ENCODE data around the gene DDX24.

DDX24 gene

DNA sequence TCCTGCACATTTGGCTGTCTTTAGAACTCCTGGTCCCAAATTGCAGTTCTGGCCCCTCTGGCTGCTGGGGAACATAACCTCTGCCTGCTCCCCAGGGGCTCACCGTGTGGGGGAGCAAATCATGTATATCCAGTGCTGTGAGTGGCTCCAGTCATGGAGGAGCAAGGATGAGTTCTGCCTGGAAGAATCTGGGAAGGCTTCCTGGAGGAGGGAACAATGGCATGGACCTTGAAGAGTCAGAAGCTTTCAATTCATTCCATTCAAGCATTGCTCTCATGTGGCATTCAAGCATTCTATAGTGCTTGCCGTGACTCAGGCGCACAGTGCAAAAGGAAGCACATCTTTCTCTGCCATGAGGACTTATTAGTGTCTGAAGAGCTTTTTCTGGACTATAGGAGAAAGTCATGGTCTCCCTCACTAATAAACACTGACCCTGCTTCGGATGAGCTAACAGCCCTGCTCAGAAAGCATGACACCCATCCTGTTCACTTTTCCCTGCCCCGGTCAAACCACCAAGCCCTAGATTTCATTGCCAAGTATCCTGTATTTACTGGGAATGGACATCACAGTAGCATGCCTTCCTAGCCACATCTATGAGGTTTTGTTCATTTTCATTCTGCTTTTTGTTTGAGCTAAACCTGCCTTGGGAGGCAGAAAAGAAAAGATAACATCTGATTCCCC lies 33.0 kb upstream of the DDX24 start:
- no peak for DNase-seq (ENCODE audit: low spot score)

DNA sequence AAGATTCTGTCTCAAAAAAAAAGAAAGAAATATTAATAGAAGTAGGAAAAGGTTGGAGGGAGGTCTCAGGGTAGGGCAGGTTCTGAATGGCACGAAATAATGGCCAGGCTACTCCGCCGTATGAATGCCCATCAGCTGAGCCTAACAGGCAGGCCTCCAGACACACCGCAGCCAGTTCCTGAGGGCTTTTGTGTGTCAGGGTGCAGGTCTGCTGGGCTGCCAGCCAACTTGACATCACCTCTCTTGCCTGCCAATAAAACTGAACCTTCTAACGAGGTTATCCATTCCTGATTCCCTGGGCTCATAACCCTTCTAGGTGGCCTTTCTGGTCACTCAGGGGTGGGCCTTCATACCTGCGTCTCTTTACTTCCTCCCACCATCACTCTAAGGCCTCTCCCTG lies 32.5 kb upstream of the DDX24 start:
- no peak for DNase-seq (ENCODE audit: low spot score)

DNA sequence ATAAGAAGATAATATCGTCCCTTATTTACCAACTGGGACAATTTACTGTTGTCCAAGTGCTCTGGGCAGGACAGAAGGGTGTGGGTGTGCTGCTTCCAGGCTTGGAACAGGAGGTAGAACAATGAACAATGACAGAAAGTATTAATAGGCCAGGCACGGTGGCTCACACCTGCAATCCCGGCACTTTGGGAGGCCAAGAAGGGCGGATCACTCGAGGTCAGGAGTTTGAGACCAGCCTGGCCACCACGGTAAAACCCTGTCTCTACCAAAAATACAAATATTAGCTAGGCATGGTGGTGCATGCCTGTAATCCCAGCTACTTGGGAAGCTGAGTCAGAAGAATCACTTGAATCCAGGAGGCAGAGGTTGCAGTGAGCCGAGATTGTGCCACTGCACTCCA lies 32.1 kb upstream of the DDX24 start:
- no peak for DNase-seq (ENCODE audit: low spot score)

DNA sequence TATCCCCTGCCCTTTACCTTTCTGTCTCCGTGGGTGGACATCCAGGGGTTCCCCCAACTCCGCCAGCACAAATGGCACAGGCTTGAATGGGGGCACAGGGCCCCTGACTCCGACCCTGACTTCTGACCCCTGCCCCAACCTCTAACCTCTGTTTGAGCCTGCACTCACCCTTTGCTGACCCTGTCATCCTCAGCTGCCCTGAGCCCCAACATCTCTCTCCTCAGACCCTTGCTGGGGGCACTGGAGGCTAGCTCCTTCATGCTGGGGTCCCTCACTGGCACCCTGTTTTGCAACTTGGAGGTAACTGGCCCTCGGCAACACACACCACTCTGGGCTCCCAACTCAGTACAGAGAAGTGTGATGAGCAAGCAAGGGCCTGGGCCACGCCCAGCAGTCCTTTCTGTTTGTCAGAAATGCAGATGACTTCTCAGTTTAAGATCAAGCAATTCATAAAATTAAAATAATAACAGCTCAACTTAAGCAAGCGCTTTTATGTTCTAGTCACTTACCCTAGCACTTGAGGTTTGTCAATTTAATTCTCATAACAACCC lies 31.6 kb upstream of the DDX24 start:
- DNase-seq (ENCODE audit: low spot score), result no peak

DNA sequence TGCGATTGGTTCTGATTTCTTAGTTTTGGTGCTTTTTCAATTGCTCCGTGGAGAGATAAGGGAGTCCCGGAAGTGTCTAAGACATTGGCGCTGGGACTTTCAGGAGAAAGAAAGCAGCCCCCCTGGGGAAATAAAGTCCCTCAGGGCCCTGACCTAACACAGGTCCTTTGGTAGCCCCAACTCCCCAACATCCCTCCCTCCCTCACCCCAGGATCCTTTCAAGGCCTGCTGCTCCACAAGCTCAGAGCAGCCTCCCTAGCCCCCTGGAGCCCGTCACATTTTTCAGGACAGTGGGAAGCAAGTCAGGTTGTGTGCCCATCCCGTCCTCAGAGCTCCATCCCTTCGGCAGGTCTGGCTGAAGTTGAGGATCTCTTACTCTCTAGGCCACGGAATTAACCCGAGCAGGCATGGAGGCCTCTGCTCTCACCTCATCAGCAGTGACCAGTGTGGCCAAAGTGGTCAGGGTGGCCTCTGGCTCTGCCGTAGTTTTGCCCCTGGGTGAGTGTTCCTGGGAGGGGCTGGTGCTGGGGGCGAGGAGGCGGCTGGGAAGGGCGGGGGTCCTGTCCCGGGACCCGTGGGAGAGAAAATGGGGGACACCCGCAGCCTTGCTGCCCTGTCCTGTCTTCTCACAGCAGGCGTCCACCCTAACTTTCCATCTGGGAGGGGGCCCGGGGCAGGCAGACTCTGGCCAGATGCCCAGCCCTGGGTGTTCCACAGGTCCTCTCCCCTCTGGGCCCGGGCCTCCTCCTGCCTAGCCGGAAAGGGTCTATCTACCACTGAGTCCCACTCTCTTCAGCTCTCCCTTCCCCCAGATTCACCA lies 30.5 kb upstream of the DDX24 start:
- no peak for DNase-seq (ENCODE audit: low spot score)

DNA sequence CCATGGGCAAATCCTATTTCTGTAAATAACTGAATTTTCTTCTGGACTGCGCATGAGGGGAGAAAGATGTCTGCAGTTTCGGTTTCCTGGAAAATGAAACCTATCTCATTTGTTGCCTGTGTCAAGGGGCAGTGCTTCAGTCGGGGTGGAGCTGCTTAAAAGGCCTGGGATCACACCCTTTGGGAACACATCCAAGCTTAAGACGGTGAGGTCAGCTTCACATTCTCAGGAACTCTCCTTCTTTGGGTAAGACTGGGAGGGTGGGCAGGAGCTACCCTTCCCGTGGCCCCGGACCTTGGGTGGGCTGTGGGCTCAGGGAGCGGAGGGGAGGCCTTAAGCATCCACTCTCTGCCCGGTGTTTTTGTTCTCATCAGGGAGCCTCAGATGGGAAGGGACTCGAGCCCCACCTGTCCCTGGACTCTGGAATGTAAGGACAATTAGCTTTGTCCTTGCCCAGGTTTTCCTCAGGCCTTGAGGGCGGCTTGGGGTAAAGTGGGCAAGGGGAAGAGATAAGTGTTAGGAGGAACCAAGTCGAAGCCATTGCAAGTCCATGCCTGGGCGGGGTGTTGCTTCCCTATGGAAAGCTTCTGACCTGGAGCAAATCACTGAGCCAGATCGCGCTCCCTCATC lies 29.7 kb upstream of the DDX24 start, which contains the start of gene IFI27:
TSS of gene IFI27 (plus strand) at position 185 of the 630 bp plus-strand sequence.
- DNase-seq (ENCODE audit: low spot score), result no peak

DNA sequence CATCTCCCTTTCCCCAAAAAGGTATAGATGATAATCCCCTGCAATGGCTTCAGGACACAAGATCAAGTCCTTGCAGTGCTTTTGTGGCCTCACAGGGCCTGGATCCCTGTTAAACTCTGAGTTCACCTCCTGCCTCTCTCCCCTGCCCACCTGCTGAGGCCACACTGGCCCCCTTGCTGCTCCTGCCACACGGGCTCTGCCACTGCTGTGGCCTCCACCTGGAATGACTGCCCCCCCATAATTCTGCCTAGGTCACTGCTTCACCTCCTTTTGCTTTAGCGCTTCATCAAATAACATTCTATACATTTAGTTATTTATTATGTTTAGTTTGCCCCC lies 28.9 kb upstream of the DDX24 start:
- no peak for DNase-seq (ENCODE audit: low spot score)

DNA sequence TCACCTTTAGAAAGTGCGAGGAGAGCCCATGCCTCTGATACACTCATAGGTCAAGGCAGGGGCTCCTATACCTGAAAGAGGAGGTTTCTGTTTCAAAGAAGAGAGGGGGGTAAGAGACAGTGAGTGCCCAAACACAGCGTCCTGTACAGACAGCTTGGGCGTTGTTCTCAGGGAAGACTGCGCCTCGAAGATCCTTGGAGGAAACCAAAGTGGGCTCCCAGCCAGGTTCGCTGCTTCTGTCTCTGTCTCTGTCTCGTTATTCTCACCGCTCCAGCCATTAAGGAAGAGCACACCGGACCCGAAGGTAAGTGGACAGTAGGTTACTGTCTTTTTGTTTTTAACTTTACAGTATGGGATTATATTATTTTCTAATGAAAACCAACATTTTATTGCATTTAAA lies 23.7 kb upstream of the DDX24 start:
- DNase-seq (ENCODE audit: low spot score), result no peak

DNA sequence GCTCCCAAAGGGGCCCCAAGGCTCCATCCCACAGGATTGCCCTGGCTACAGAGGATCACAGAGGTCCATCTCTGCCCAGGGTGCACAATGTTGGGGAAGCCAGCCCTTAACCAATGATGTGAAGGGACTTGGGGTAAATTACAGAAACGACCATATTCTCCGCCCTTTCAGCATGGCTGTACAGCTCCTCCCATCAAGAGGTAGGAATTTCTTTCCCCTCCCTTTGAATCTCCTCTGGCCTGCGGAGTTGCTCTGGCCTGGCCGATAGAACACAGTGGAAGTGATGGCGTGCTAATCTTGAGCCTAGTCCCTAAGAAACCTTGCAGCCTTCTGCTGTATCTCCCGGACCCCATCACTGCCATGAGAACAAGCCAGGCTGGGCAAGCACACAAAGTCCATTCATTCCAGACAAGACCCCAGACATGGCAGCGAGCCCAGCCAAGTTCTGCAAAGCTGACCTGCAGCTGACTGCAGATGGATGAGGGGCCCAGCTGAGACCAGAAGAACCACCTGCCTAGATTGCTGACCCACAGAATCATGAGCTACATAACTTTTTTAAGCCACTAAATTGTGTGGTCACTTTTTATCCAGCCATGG lies 22.6 kb upstream of the DDX24 start:
- DNase-seq (ENCODE audit: low spot score), result no peak

DNA sequence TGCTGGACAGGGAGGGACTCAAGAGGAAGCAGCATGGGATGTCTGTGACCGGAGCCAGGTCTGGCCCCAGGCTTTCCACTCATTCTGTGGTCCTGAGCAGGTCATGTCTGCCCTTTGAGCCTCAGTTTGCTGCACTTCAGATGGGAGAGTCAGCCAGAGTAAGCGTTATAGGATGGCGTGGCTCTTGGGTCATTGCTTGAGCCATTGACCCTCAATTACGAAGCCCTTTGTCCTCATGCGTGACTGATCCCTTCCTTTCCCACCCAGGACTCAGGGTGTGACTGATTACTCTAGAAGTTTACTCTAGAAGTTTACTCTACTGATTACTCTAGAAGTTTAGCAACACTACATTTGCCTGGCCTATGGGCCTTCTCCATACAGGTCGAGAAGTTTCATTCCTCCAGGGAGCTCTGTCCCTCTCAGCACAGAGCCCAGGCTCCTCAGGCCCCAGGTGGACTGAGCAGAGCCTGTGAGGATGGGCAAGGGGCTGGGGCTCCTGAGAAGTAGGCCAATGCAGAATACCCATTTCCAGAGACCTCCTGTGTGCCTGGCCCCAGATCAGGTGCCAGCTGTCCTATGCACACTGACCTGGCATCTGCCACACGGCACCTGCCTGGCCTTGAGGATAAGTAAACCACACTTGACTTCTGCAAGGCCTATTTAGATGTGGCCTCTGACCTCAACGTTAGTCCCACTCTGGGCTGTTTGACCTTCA lies 21.9 kb upstream of the DDX24 start:
- DNase-seq (ENCODE audit: low spot score), result no peak

DNA sequence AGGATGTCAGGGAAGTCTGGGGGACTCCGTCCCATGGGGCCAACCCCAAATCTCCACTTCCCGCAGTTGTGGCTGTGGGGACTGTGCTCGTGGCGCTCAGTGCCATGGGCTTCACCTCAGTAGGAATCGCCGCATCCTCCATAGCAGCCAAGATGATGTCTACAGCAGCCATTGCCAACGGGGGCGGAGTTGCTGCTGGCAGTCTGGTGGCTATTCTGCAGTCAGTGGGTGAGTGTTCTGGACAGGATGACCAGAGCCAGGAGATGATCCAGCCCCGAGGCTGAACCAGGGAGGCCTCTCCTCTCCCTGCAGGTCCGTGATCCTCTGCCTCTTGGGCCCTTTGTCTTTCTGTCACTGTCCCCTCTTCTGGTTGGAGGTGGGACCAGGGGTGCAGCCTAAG lies 20.7 kb upstream of the DDX24 start:
- no peak for DNase-seq (ENCODE audit: low spot score)

DNA sequence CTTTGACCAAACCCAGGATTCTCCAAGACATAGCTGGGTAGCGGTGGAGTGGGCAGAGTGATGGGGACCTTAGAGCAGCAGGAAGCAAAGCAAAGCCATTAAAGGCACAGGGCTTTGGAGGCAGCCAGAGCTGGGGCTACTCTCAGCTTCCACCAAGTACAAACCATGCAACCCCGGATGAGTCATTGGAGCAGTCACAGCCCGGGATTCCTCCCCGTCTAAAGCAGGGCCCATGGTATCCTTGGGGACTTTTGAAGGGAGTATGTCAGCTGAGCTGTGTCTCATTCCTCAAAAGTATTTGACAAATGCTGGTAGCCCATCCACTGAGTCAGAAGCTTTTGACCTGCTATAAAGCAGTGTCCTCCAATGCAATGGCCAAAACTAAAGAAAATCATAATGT lies 19.8 kb upstream of the DDX24 start:
- no peak for DNase-seq (ENCODE audit: low spot score)

DNA sequence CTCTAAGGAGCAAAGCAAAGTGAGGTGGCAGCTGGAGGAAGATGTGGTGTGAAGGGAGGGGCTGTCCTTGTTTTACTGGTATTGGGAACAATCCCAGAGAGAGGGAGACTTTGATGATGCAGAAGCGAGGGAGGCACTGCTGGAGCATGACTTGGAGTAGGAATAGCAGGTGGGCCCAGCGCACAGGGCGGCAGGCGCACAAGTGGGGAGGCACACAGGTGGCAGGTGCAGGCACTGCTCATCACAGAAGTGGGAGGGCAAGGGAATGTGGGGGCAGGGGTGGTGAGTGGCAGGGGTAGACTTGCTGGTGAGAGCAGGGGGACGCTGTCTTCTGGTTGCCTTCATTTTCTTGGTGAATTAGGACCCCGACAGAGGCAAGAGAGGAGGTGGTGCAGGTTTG lies 18.0 kb upstream of the DDX24 start:
- no peak for DNase-seq (ENCODE audit: low spot score)

DNA sequence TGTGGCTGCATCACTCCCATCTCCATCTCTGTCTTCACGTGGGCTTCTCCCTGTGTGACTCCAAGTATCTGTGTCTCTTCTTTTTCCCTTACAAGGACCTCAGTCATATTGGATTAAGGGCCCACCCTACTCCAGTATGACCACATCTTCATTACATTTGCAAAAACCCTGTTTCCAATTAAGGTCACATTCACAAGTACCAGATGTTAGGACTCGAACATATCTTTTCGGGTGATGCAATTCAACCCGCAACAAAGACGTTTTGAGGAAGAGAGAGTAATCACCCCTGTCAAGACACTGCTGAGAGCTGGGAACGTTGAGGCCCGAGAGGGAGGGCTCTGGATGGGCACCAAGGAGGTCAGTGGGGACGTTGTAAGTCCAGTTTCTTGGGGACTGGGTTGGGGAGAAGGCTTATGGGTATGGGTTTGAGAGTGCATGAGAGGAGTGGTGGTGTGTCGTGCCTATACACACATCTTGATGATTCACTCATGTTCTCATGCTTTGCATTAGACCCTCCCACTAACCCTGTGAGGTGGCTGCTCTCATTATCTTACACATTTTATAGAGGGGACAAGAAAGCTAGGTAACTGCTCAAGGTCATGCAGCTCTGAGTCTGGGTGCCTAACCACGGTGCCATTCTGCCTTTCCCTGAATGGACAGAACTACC lies 17.5 kb upstream of the DDX24 start:
- DNase-seq (ENCODE audit: low spot score), result no peak

DNA sequence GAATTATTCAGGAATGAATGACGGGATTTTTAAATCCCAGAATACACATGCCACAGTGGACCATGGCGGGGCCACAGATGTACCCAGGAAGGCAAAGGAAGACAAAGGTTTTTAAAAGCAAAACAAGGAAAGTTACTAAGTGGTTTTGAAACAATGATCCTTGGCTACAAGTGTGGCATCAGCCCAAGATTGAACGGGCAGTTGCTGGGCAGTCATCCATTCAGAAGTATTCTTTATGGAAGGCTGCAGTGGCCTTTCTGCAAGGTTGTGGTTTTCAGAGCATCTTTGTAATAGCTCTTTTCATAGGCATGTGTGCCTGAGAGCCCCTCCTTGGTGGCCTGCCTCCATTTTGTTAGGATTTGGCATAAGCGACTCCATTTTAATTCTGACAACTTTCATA lies 16.1 kb upstream of the DDX24 start:
- DNase-seq (ENCODE audit: low spot score), result no peak

DNA sequence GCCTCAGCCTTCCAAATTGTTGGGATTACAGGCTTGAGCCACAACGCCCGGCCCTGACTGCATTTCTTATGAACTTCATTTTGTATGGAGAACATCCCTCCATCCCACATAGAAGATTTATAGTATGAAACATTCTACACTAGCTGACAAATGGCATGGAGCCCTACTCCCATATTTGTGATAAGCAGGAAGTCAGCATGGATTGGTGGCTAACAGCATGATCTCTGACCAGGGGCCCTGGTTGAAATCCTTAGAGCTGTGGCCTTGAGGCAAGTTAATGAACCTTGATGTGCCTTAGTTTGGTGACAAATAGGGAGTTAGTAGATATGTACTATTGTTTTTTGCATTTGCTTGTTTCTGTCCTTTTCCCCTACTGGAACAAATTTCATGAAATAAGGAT lies 12.4 kb upstream of the DDX24 start:
- DNase-seq (ENCODE audit: low spot score), result no peak

DNA sequence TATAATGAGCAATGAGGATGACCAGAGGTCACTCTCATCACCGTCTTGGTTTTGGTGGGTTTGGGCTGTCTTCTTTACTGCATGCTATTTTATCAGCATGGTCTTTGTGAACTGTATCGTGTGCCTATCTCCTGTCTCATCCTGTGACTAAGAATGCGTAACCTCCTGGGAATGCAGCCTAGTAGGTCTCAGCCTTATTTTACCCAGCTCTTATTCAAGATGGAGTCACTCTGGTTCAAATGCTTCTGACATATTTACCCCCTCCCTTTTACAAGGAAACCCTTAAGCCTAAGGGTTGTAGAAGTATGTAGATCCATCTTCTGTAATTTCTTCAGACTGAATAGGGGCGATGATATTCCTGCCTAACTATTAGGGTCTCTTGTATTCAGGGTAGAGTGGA lies 8.5 kb upstream of the DDX24 start:
- no peak for DNase-seq (ENCODE audit: low spot score)

DNA sequence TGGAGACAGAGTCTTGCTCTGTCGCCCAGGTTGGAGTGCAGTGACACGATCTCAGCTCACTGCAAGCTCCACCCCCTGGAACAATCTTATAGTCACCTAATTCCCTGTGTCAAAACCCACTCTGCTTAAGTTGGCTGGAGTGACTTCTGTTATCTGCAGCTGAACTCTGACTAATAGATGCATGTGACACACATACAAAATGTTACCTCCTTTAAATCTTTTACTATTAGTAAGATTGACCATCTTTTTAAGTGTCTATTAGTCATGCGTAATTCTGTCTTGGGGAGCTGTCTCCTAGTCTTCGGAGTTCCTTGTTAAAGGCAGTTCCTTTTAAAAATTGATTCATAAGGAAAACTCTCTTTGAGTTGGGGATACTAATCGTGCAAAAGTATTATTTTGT lies 7.5 kb upstream of the DDX24 start:
- DNase-seq (ENCODE audit: low spot score), result no peak

DNA sequence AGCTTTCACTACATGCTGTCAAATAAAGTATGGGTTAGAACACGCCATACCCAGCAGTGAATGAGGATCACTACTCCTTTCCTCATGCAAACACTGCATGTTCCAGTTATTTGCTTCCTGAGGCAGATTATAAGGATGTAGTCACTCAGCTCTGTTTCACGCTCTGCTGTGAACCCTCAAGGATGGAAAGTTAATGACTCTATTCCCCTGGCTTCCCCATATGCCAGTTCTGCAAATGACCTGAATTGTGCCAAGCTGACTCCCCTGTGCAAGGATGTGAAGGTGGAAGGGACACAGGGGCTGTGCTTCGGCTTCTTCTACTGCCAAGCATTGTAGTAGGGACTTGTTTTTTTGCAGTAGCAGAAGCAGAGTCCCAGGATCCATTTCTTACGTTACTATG lies 6.9 kb upstream of the DDX24 start:
- no peak for DNase-seq (ENCODE audit: low spot score)

DNA sequence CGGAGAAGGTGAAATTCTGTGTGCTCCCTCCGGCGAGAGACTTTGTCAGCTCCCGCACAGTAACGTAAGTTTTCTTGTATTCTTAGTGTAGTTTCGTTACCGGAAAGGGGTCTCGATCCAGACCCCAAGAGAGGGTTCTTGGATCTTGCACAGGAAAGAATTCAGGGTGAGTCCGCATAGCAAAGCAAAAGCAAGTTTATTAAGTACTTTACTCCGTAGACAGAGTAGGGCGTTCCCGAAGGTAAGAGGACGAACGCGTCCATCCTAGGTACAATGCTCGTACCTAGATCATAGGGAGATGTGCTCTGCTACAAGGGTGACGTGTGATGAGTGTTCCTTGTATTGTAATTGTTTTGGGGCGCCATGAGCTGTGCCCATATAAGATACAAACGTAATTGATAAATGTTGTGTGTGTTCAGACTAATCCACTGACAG lies 401 bp upstream of the DDX24 start:
- DNase-seq (ENCODE audit: low spot score), result no peak

DNA sequence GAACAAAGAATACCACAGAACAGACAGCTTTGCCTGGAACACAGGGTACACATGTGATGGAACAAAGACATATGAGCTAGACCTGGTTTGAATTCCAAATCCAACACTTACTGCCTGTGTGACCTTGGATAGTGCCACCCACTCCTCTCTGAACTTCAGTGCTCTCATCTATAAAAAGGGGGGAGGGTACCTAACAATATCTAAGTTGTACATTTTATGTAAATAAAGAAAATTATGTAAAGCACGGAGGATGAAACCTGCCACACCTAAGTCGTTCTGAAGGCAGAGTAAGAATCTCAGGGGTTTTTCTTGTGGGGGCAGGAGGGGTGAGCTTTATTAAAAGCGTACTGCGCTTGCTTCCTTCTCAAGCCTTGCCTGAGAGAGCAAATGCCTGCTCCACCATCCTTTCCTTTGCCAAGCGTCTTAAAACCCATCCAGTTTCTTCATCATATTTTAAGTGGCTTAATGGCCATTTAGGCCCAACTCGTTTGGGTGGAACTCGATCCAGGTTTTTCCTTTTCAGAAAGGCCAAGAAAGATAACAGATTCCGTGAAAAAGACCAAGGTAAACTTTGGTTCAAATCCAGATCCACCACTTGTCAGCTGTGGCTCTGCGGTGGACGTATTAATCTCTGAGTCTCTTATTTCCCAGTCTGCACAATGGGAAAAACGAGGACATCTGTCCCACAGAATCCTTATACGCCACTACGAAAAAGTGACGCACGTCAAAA lies 946 bp downstream of the DDX24 start:
- peak; percentile 36 for DNase-seq (ENCODE audit: low spot score)

Data from germinal center (tissue), 1 donor.